Neural cell (in vitro differentiated cells): ENCODE results near the gene REEP6. TPM values are rescaled to one million over a fixed set of nuclear protein-coding genes. Genes with fewer than 3 reads are reported as not detected.

Source experiments
- H2AFZ ChIP-seq: fragments of 200-600, 300-800 bp; sonication (generic), shearing (Covaris generic); 2 replicates; pipeline ENCODE4 v1.6.0; 2014; ENCODE audit warnings: low read depth, mild to moderate bottlenecking, antibody characterized with exemption, low read length, moderate library complexity
- H3F3A ChIP-seq: fragments of 200-600 bp; shearing (Covaris generic); 2 replicates; pipeline ENCODE4 v1.6.1; 2016; ENCODE audit warnings: mild to moderate bottlenecking, moderate library complexity, mixed read lengths, antibody characterized with exemption, low read length; ENCODE audit not compliant: insufficient read depth, poor library complexity, severe bottlenecking
- H3K27ac ChIP-seq: fragments of 200-600, 300-800 bp; sonication (generic), shearing (Covaris generic); 2 replicates; pipeline ENCODE4 v1.5.1; 2014; ENCODE audit warnings: mild to moderate bottlenecking, low read length, moderate library complexity
- H3K27me3 ChIP-seq: fragments of 300-800, 200-600 bp; sonication (generic), shearing (Covaris generic); 2 replicates; pipeline ENCODE4 v1.6.0; 2014; ENCODE audit warnings: mild to moderate bottlenecking, low read depth, low read length, moderate library complexity; ENCODE audit not compliant: insufficient read depth
- H3K36me3 ChIP-seq: fragments of 300-800, 200-600 bp; sonication (generic), shearing (Covaris generic); 2 replicates; pipeline ENCODE4 v1.5.1; 2014; ENCODE audit warnings: mild to moderate bottlenecking, antibody characterized with exemption, low read length, moderate library complexity; ENCODE audit not compliant: insufficient read depth
- H3K4me2 ChIP-seq: fragments of 300-800, 200-600 bp; sonication (generic), shearing (Covaris generic); 2 replicates; pipeline ENCODE4 v1.6.0; 2014; ENCODE audit warnings: mild to moderate bottlenecking, low read length
- H3K4me3 ChIP-seq: fragments of 300-800, 200-600 bp; sonication (generic), shearing (Covaris generic); 2 replicates; pipeline ENCODE4 v1.5.1; 2014; ENCODE audit warnings: mild to moderate bottlenecking, low read length, moderate library complexity
- H3K79me2 ChIP-seq: fragments of 200-600 bp; shearing (Covaris generic); replicated peaks from 2 replicates; pipeline ENCODE4 v1.6.0; 2014; ENCODE audit warnings: mild to moderate bottlenecking, low read length, moderate library complexity; ENCODE audit not compliant: insufficient read depth
- H3K9ac ChIP-seq: fragments of 300-800, 200-600 bp; sonication (generic), shearing (Covaris generic); 2 replicates; pipeline ENCODE4 v1.6.1; 2016; ENCODE audit warnings: mild to moderate bottlenecking, low read length, mixed read lengths
- H3K9me2 ChIP-seq: fragments of 200-600 bp; shearing (Covaris generic); 2 replicates; pipeline ENCODE4 v1.6.1; 2016; ENCODE audit warnings: mild to moderate bottlenecking, low read length, mixed read lengths; ENCODE audit not compliant: insufficient read depth
- H3K9me3 ChIP-seq: fragments of 200-600, 300-800 bp; sonication (generic), shearing (Covaris generic); 2 replicates; pipeline ENCODE4 v1.6.1; 2016; ENCODE audit warnings: mild to moderate bottlenecking, mixed run types, low read length, moderate library complexity, mixed read lengths
- H4K20me1 ChIP-seq: fragments of 200-600 bp; shearing (Covaris generic); 2 replicates; pipeline ENCODE4 v1.6.1; 2016; ENCODE audit warnings: mild to moderate bottlenecking, mixed run types; ENCODE audit not compliant: insufficient read depth
- EP300 ChIP-seq: fragments of 450-650 bp; conservative IDR thresholded peaks from 2 replicates; pipeline ENCODE4 v1.6.1; 2014; ENCODE audit warnings: antibody characterized with exemption, mild to moderate bottlenecking, moderate library complexity; ENCODE audit not compliant: poor library complexity, severe bottlenecking
- EZH2 ChIP-seq: fragments of 200-600, 300-800 bp; shearing (Covaris generic), sonication (generic); IDR thresholded peaks from 2 replicates; pipeline ENCODE4 v1.6.1; 2014; ENCODE audit warnings: antibody characterized with exemption, low read length, borderline replicate concordance, mild to moderate bottlenecking; ENCODE audit not compliant: insufficient read depth, poor library complexity, severe bottlenecking
- POLR2AphosphoS5 ChIP-seq: IDR thresholded peaks from 2 replicates; pipeline ENCODE4 v1.6.1; 2012
- RAD21 ChIP-seq: fragments of 450-650 bp; conservative IDR thresholded peaks from 2 replicates; pipeline ENCODE4 v1.6.1; 2014; ENCODE audit warnings: antibody characterized with exemption, mild to moderate bottlenecking, moderate library complexity
- SMC3 ChIP-seq: fragments of 450-650 bp; conservative IDR thresholded peaks from 2 replicates; pipeline ENCODE4 v1.6.1; 2014; ENCODE audit warnings: antibody characterized with exemption, mild to moderate bottlenecking, moderate library complexity; ENCODE audit not compliant: poor library complexity
- TAF1 ChIP-seq: IDR thresholded peaks from 2 replicates; pipeline ENCODE4 v1.6.1; 2012; ENCODE audit warnings: low read depth
- polyA plus RNA-seq: library from polyadenylated mRNA; depleted of rRNA; stranded (reverse); fragments of >200 nt; gene quantifications from 2 replicates; pipeline ENCODE4 v1.2.3, GENCODE V29; 2014
- TF ChIP-seq, protein P1 (sequence below): IDR thresholded peaks from 2 replicates; pipeline ENCODE4 v1.6.1; 2012; ENCODE audit warnings: borderline replicate concordance
- TF ChIP-seq, protein P2 (sequence below): fragments of 450-650 bp; IDR thresholded peaks from 2 replicates; pipeline ENCODE4 v1.5.1; 2014; ENCODE audit warnings: antibody characterized with exemption, mild to moderate bottlenecking, moderate library complexity; ENCODE audit not compliant: poor library complexity, severe bottlenecking

The REEP6 gene
- polyA plus RNA-seq, 1 donor from 2014 or later = 10.7 TPM

DNA sequence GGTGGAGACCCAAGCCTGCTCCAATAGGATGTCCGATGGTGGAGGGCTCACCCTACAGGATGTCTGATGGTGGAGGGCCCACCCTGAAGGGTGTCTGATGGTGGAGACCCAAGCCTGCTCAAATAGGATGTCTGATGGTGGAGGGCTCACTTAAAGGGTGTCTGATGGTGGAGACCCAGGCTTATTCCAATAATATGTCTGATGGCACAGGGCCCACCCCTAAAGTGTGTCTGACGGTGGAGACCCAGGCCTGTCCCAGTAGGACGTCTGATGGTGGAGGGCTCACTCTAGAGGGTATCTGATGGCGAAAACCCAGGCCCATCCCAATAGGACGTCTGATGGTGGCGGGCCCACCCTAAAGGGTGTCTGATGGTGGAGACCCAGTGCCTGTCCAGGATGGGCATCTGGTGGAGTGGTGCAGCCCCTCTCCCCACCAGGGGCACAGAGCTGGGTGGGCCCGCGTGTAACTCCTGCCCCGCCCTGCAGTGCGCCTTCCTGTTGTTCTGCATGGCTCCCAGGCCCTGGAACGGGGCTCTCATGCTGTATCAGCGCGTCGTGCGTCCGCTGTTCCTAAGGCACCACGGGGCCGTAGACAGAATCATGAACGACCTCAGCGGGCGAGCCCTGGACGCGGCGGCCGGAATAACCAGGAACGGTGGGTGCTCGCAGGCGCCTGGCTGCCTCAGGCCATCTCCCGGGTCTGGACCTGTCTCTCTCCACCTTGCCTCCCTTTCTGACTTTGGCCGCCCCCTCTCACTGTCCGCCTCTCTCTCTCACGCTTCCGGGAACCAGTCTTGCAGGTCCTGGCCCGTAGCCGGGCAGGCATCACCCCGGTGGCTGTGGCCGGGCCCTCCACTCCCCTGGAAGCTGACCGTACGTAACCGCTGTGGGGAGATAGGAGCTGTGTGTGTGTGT lies 5.1 kb downstream of the REEP6 start:
- TF ChIP-seq, protein P1, sequence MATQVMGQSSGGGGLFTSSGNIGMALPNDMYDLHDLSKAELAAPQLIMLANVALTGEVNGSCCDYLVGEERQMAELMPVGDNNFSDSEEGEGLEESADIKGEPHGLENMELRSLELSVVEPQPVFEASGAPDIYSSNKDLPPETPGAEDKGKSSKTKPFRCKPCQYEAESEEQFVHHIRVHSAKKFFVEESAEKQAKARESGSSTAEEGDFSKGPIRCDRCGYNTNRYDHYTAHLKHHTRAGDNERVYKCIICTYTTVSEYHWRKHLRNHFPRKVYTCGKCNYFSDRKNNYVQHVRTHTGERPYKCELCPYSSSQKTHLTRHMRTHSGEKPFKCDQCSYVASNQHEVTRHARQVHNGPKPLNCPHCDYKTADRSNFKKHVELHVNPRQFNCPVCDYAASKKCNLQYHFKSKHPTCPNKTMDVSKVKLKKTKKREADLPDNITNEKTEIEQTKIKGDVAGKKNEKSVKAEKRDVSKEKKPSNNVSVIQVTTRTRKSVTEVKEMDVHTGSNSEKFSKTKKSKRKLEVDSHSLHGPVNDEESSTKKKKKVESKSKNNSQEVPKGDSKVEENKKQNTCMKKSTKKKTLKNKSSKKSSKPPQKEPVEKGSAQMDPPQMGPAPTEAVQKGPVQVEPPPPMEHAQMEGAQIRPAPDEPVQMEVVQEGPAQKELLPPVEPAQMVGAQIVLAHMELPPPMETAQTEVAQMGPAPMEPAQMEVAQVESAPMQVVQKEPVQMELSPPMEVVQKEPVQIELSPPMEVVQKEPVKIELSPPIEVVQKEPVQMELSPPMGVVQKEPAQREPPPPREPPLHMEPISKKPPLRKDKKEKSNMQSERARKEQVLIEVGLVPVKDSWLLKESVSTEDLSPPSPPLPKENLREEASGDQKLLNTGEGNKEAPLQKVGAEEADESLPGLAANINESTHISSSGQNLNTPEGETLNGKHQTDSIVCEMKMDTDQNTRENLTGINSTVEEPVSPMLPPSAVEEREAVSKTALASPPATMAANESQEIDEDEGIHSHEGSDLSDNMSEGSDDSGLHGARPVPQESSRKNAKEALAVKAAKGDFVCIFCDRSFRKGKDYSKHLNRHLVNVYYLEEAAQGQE = no peak
- TF ChIP-seq SMC3 (no peak), EP300 (no peak), EZH2 (no peak)
- Histone ChIP-seq H3K4me2 (no peak overlapping the region), H4K20me1 (no peaks in the 10 kb centered on the region), H3F3A (no peaks in the 10 kb centered on the region), H2AFZ (no peak overlapping the region), H3K36me3 (no peaks in the 10 kb centered on the region), H3K4me3 (no peak overlapping the region), H3K79me2 (no peaks in the 10 kb centered on the region), H3K27ac (no peak overlapping the region), H3K9me3 (no peaks in the 10 kb centered on the region), H3K9ac (no peak overlapping the region), H3K9me2 (no peaks in the 10 kb centered on the region), H3K27me3 (peaks cover 4% of the 10 kb centered on the region)

DNA sequence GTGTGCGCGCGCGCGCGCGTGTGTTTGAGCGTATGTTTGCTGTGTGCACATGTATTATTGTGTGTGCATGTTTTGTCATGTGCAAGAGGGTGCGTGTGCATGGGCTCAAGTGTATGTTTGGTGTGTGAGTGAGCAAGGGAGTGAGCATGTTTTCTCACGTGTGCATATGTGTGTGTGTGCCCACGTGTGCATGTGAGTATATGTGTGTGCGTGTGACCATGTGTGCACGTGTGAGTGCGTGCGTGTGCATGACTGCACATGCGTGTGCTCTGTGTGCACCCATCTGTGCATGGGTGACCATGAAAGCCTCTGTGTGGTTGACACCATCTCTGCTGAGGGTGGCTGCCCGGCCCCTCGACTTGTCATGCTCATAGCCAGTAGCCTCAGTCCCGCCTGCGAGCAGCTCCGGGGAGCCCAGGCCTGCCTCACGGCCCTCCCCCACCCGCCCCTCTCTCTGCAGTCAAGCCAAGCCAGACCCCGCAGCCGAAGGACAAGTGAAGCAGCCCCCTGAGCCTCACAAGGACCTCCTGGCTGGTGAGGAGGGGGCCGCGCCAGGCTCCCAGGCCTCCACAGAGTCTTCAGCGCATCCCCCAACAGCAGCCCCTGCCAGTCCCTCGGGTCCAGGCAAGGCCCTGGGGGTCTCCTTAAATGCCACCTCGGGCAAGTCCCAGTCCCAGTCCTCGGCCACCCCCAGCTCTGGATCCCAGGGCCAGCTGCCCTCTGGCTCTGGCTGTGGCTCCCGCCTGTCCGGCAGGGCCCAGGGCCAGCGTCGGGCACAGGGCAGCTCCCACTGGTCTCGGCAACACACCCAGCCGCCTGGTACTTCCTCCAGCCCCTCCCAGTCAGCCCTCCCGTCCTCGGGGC lies 6.0 kb downstream of the REEP6 start:
- Histone ChIP-seq H3K79me2 (no peaks in the 10 kb centered on the region), H4K20me1 (no peaks in the 10 kb centered on the region), H3K4me2 (no peak overlapping the region), H3K27me3 (no peaks in the 10 kb centered on the region), H3K4me3 (no peak overlapping the region), H3K9me2 (no peaks in the 10 kb centered on the region), H3K9ac (no peak overlapping the region), H3F3A (no peaks in the 10 kb centered on the region), H3K27ac (no peak overlapping the region), H3K36me3 (no peaks in the 10 kb centered on the region), H3K9me3 (no peaks in the 10 kb centered on the region), H2AFZ (no peak overlapping the region)
- TF ChIP-seq TAF1 = no peak
- TF ChIP-seq POLR2AphosphoS5 = no peak
- no peak for TF ChIP-seq RAD21
- TF ChIP-seq, protein P2, sequence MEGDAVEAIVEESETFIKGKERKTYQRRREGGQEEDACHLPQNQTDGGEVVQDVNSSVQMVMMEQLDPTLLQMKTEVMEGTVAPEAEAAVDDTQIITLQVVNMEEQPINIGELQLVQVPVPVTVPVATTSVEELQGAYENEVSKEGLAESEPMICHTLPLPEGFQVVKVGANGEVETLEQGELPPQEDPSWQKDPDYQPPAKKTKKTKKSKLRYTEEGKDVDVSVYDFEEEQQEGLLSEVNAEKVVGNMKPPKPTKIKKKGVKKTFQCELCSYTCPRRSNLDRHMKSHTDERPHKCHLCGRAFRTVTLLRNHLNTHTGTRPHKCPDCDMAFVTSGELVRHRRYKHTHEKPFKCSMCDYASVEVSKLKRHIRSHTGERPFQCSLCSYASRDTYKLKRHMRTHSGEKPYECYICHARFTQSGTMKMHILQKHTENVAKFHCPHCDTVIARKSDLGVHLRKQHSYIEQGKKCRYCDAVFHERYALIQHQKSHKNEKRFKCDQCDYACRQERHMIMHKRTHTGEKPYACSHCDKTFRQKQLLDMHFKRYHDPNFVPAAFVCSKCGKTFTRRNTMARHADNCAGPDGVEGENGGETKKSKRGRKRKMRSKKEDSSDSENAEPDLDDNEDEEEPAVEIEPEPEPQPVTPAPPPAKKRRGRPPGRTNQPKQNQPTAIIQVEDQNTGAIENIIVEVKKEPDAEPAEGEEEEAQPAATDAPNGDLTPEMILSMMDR = no peak
- TF ChIP-seq, protein P1 = no peak
- no peak for TF ChIP-seq SMC3
- TF ChIP-seq EZH2 = no peak
